Endothelial cell of hepatic sinusoid (primary cell): Measurements from ENCODE around the gene C14orf132.

Experiments
- in situ Hi-C: cut with HindIII; loops from 2 replicates; pipeline ENCODE4 v1.10.0; 2017; ENCODE audit warnings: low sequenced_read_pairs

The C14orf132 gene

GRCh38 chr14:96038558-96038919 is 623 bp upstream of the C14orf132 start:
- in situ Hi-C loops, result no loop called here

GRCh38 chr14:96039633-96040311 is 610 bp downstream of the C14orf132 start:
- in situ Hi-C loops, result no loop called here

- in situ Hi-C loops, result no loop called here
Observed at GRCh38 chr14:96040828-96041371, 1.7 kb downstream of the C14orf132 start.

GRCh38 chr14:96042248-96042930 is 3.2 kb downstream of the C14orf132 start:
- in situ Hi-C loops, result no loop called here

GRCh38 chr14:96046630-96047029 is 7.5 kb downstream of the C14orf132 start:
- in situ Hi-C loops, result no loop called here

- in situ Hi-C loops, result no loop called here
Observed at GRCh38 chr14:96047101-96047500, 7.9 kb downstream of the C14orf132 start.

- in situ Hi-C loops, result no loop called here
Observed at GRCh38 chr14:96049932-96050331, 10.8 kb downstream of the C14orf132 start.

- in situ Hi-C loops, result no loop called here
Observed at GRCh38 chr14:96050482-96050881, 11.3 kb downstream of the C14orf132 start.

- in situ Hi-C loops, result no loop called here
Observed at GRCh38 chr14:96051231-96051630, 12.1 kb downstream of the C14orf132 start.

- in situ Hi-C loops, result no loop called here
Observed at GRCh38 chr14:96051642-96052540, 12.7 kb downstream of the C14orf132 start.

- in situ Hi-C loops, result no loop called here
Observed at GRCh38 chr14:96052541-96053247, 13.5 kb downstream of the C14orf132 start.

GRCh38 chr14:96053248-96053599 is 14.1 kb downstream of the C14orf132 start:
- in situ Hi-C loops, result no loop called here

GRCh38 chr14:96053600-96054381 is 14.6 kb downstream of the C14orf132 start:
- in situ Hi-C loops, result no loop called here

- in situ Hi-C loops, result no loop called here
Observed at GRCh38 chr14:96054661-96055060, 15.5 kb downstream of the C14orf132 start.

- in situ Hi-C loops, result no loop called here
Observed at GRCh38 chr14:96055065-96055752, 16.0 kb downstream of the C14orf132 start.

- in situ Hi-C loops, result no loop called here
Observed at GRCh38 chr14:96055753-96056508, 16.8 kb downstream of the C14orf132 start.

GRCh38 chr14:96056509-96057422 is 17.6 kb downstream of the C14orf132 start:
- in situ Hi-C loops, result no loop called here

GRCh38 chr14:96057738-96058137 is 18.6 kb downstream of the C14orf132 start:
- in situ Hi-C loops, result no loop called here
